Measurements from ENCODE around the gene ITSN2. TPM values are rescaled to one million over a fixed set of nuclear protein-coding genes. Genes with fewer than 3 reads are reported as not detected.

Gene ITSN2
- total RNA-seq, 1 donor from 2014 or later = 23.8 TPM

- H2AFZ ChIP-seq (ENCODE audit: low read depth, low read length) = no peak overlapping the region
- FAIRE-seq (no peak), DNase-seq (ENCODE audit: low read depth) (no peak)
- H3K9me3 ChIP-seq (ENCODE audit: insufficient read depth, low read depth, low read length) = no peaks in the 10 kb centered on the region
- H3K9me3 Mint-ChIP-seq (ENCODE audit: unreplicated experiment) = no peaks in the 10 kb centered on the region
- TF ChIP-seq CTCF (IDR thresholded peaks at IDR 0.05; ENCODE audit: insufficient read depth, low read depth, low read length) = no peak
- TF ChIP-seq EZH2 (IDR thresholded peaks at IDR 0.05; ENCODE audit: insufficient read depth, low read length) = no peak
- peaks cover 39% of the 10 kb centered on the region for H3K36me3 Mint-ChIP-seq (ENCODE audit: low read depth, unreplicated experiment)
- no peaks in the 10 kb centered on the region for H3K27me3 ChIP-seq (ENCODE audit: insufficient read depth, low read length)
- no peaks in the 10 kb centered on the region for H4K20me1 ChIP-seq (ENCODE audit: insufficient read depth, low read length)
- H3K4me3 ChIP-seq (ENCODE audit: insufficient read depth, low read depth, low read length) = no peak overlapping the region
- no peak overlapping the region for H3K27ac Mint-ChIP-seq (ENCODE audit: unreplicated experiment)
- no peak overlapping the region for H3K9ac ChIP-seq (ENCODE audit: low read length)
- no peaks in the 10 kb centered on the region for H3K4me1 ChIP-seq (ENCODE audit: insufficient read depth, low read length)
- H3K4me3 Mint-ChIP-seq (ENCODE audit: unreplicated experiment) = no peak overlapping the region
- H3K27me3 Mint-ChIP-seq (ENCODE audit: low read depth, unreplicated experiment) = peaks cover 1% of the 10 kb centered on the region
- no peak overlapping the region for H3K27ac ChIP-seq (ENCODE audit: low read depth, low read length)
- H3K36me3 ChIP-seq (ENCODE audit: insufficient read depth, low read length) = peaks cover 2% of the 10 kb centered on the region
- peaks cover 15% of the 10 kb centered on the region for H3K4me1 Mint-ChIP-seq (ENCODE audit: low read depth, unreplicated experiment)
- H3K79me2 ChIP-seq (ENCODE audit: insufficient read depth, low read length) = no peaks in the 10 kb centered on the region
- H3K4me2 ChIP-seq (ENCODE audit: low read length) = no peak overlapping the region
Observed at GRCh38 chr2:24204505-24204904, 155.8 kb downstream of the ITSN2 start.

- no peak overlapping the region for H3K27ac ChIP-seq (ENCODE audit: low read depth, low read length)
Observed at GRCh38 chr2:24203787-24204150, 156.6 kb downstream of the ITSN2 start.

More at GRCh38 chr2:24203787-24204150, 156.6 kb downstream of the ITSN2 start:
- Mint-ChIP-seq H3K4me1 (ENCODE audit: low read depth, unreplicated experiment) (peaks cover 15% of the 10 kb centered on the region), H3K9me3 (ENCODE audit: unreplicated experiment) (no peaks in the 10 kb centered on the region), H3K36me3 (ENCODE audit: low read depth, unreplicated experiment) (peaks cover 35% of the 10 kb centered on the region), H3K27ac (ENCODE audit: unreplicated experiment) (no peak overlapping the region), H3K27me3 (ENCODE audit: low read depth, unreplicated experiment) (peaks cover 1% of the 10 kb centered on the region), H3K4me3 (ENCODE audit: unreplicated experiment) (no peak overlapping the region)
- no peaks in the 10 kb centered on the region for H3K27me3 ChIP-seq (ENCODE audit: insufficient read depth, low read length)
- no peak overlapping the region for H3K4me2 ChIP-seq (ENCODE audit: low read length)
- no peak overlapping the region for H3K9ac ChIP-seq (ENCODE audit: low read length)
- H3K36me3 ChIP-seq (ENCODE audit: insufficient read depth, low read length) = peaks cover 2% of the 10 kb centered on the region
- no peak overlapping the region for H3K4me3 ChIP-seq (ENCODE audit: insufficient read depth, low read depth, low read length)
- H3K9me3 ChIP-seq (ENCODE audit: insufficient read depth, low read depth, low read length) = no peaks in the 10 kb centered on the region
- no peak overlapping the region for H2AFZ ChIP-seq (ENCODE audit: low read depth, low read length)
- H3K4me1 ChIP-seq (ENCODE audit: insufficient read depth, low read length) = no peaks in the 10 kb centered on the region
- no peaks in the 10 kb centered on the region for H3K79me2 ChIP-seq (ENCODE audit: insufficient read depth, low read length)
- FAIRE-seq (no peak), DNase-seq (ENCODE audit: low read depth) (no peak)
- no peak for TF ChIP-seq EZH2 (IDR thresholded peaks at IDR 0.05; ENCODE audit: insufficient read depth, low read length)
- TF ChIP-seq CTCF (IDR thresholded peaks at IDR 0.05; ENCODE audit: insufficient read depth, low read depth, low read length) = no peak
- H4K20me1 ChIP-seq (ENCODE audit: insufficient read depth, low read length) = no peaks in the 10 kb centered on the region
